Esophagus squamous epithelium (tissue), 5 donors: ENCODE data around the gene PEX5. TPM values are rescaled to one million over a fixed set of nuclear protein-coding genes. Genes with fewer than 3 reads are reported as not detected.

ENCODE experiments used
- DNase-seq: peaks from one replicate; lab custom pipeline; 2025; lab: John Stamatoyannopoulos, UW
- H3K27ac ChIP-seq, 4 donors: fragments of 200-600 bp; sonication (generic); one replicate each; pipeline ENCODE4 v1.5.1; 2016 to 2019; ENCODE audit warnings: mild to moderate bottlenecking in 1 of 4
- H3K27me3 ChIP-seq, 4 donors: fragments of 200-600 bp; sonication (generic); 1 replicate in 3 of 4; 2 replicates in 1 of 4; pipeline versions ENCODE4 v1.5.1 to v1.6.0; 2017 to 2021; ENCODE audit warnings: antibody characterized with exemption in 1 of 4
- H3K36me3 ChIP-seq, 3 donors: fragments of 200-600 bp; sonication (generic); one replicate each; pipeline ENCODE4 v1.5.1; 2016 to 2019
- H3K4me1 ChIP-seq, 3 donors: fragments of 200-600 bp; sonication (generic); one replicate each; pipeline ENCODE4 v1.5.1; 2017 to 2019
- H3K4me3 ChIP-seq, 4 donors: fragments of 200-600 bp; sonication (generic); 1 replicate in 3 of 4; 2 replicates in 1 of 4; pipeline ENCODE4 v1.5.1; 2016 to 2019; ENCODE audit warnings: mild to moderate bottlenecking in 2 of 4, moderate library complexity in 1 of 4
- H3K9me3 ChIP-seq, 3 donors: fragments of 200-600 bp; sonication (generic); one replicate each; pipeline ENCODE4 v1.5.1; 2016 to 2019
- POLR2A ChIP-seq, 4 donors: fragments of 450-650 bp; IDR thresholded peaks; one replicate each; pipeline ENCODE4 v1.6.1; 2017; ENCODE audit warnings: antibody characterized with exemption in 4 of 4, mild to moderate bottlenecking in 4 of 4, moderate library complexity in 3 of 4
- WGBS, 2 donors: methylation state at CpG; one replicate each; pipeline ENCODE4 v1.1.5; 2018; 5-methylcytosine and 5-hydroxymethylcytosine counted together
- intact Hi-C: fragments of 100-400 bp; cut with DNase I; formaldehyde crosslinking; loops from one replicate; pipeline ENCODE4 v1.15.0; 2022
- total RNA-seq, 4 donors: library from RNA; depleted of rRNA; stranded (reverse); fragments of >200 nt; gene quantifications; one replicate each; pipeline ENCODE4 v1.1.0, GENCODE V29; 2016
- TF ChIP-seq, protein P1 (sequence below), 6 experiments: fragments of 450-650 bp in 4 of 6; fragments of 200-600 bp in 2 of 6; sonication (generic) in 2 of 6; IDR thresholded peaks; one replicate each; pipeline ENCODE4 v1.5.1; 2016 to 2019; ENCODE audit warnings: antibody characterized with exemption in 6 of 6, mild to moderate bottlenecking in 4 of 6, moderate library complexity in 4 of 6
- donor health status: DM: yes; HTN: yes; CAD: no.

The PEX5 gene
- total RNA-seq, 4 donors from 2014 or later, result 15.5 to 38.1 (median 19.9) TPM

DNA sequence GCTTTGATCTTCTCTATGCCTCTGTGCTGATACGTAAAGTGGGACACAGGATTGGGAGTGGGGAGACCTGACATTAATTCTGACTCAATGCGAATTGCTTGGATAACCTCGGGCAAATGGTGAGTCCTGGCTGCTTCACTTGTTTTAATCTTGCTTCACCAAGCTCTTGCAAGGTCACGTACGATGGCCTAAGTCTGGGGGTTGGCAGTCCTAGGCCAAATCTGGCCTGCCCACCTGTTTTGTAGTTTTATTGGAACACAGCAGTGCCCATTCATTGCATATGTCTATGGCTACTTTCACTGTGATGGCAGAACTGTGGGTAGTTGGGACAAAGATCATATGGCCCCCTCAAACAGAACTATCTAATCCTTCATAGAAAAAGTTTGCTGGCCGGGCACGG lies 45.9 kb upstream of the PEX5 start:
- Histone ChIP-seq H3K4me3 (no peak overlapping the region), H3K4me1 (peaks cover 0 to 10% (median 0%) of the 10 kb centered on the region in 3 donors), H3K27me3 (no peaks in the 10 kb centered on the region), H3K9me3 (no peaks in the 10 kb centered on the region), H3K27ac (no peak overlapping the region), H3K36me3 (peaks cover 0 to 66% (median 4%) of the 10 kb centered on the region in 3 donors)
- TF ChIP-seq, protein P1, sequence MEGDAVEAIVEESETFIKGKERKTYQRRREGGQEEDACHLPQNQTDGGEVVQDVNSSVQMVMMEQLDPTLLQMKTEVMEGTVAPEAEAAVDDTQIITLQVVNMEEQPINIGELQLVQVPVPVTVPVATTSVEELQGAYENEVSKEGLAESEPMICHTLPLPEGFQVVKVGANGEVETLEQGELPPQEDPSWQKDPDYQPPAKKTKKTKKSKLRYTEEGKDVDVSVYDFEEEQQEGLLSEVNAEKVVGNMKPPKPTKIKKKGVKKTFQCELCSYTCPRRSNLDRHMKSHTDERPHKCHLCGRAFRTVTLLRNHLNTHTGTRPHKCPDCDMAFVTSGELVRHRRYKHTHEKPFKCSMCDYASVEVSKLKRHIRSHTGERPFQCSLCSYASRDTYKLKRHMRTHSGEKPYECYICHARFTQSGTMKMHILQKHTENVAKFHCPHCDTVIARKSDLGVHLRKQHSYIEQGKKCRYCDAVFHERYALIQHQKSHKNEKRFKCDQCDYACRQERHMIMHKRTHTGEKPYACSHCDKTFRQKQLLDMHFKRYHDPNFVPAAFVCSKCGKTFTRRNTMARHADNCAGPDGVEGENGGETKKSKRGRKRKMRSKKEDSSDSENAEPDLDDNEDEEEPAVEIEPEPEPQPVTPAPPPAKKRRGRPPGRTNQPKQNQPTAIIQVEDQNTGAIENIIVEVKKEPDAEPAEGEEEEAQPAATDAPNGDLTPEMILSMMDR (IDR thresholded peaks at IDR 0.05), result no peak
- no peak for TF ChIP-seq POLR2A (IDR thresholded peaks at IDR 0.05)
- intact Hi-C loops, result no loop called here
- 80 to 93% methylated on average over 7 of the region's 7 CpGs for WGBS, 2 donors
- DNase-seq, result no peak

DNA sequence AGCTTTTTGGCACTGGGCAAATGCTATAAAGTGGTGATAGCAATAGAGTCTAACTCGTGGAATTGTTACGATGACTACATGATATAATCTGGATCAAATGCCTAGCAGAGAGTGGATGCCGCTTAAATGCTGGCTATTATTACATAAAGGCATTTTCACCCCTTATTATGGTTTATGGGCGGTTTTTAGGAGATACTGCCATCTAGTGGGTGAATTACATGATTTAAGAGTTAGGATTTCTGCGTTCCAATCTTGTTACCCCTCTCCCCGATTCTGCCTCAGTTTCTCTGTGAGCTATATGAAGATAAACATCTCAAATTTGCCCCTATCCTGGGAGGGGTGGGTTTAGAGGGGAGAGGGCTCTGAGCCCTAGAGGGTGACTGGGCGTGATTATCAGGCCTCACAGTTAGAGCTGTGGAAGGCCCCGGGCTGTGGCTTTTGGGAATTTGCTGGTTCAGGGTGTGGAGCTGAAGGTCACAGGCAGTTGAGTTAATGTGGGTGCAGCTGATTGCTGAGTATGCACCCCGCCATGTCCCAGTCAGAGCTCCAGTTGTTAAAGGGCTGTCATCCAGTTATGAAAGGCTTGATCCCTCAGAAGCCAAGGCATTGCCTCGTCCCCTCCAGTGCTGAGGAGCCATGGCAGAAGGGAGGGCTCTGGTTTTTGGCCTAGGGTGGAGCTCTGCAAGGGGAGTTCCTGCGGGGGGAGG lies 44.9 kb upstream of the PEX5 start:
- no peak for DNase-seq
- intact Hi-C loops, result no loop called here

DNA sequence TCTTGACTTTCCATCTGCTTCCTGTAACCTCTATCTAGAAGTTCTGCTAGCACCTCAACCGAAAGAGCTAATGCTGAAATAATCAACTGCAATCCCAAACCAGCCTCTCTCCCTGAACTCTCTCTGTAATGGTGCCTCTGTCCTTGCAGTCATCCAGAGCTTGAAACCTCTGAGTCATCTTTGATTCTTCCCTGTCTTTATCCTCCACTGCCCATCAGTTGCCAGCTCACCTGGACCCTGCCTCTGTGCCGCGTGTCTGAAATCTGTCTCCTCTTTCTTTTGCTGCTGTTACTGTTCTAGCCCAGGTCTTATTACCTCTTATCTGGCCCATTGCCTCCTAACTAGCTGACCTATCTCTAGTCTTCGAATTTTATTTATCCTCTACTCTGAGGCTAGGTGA lies 43.8 kb upstream of the PEX5 start:
- 65 to 69% methylated on average over 4 of the region's 4 CpGs for WGBS, 2 donors
- peaks cover 0 to 10% (median 0%) of the 10 kb centered on the region in 3 donors for H3K4me1 ChIP-seq
- intact Hi-C loops, result no loop called here
- no peak overlapping the region for H3K4me3 ChIP-seq
- TF ChIP-seq, protein P1 (IDR thresholded peaks at IDR 0.05), result no peak
- no peak for TF ChIP-seq POLR2A (IDR thresholded peaks at IDR 0.05)
- H3K36me3 ChIP-seq, result peaks cover 0 to 69% (median 24%) of the 10 kb centered on the region in 3 donors
- no peaks in the 10 kb centered on the region for H3K9me3 ChIP-seq
- no peak overlapping the region for H3K27ac ChIP-seq
- no peak for DNase-seq
- no peaks in the 10 kb centered on the region for H3K27me3 ChIP-seq

More for the DNA sequence above, 44.9 kb upstream of the PEX5 start:
- TF ChIP-seq POLR2A (IDR thresholded peaks at IDR 0.05), result no peak
- TF ChIP-seq, protein P1 (IDR thresholded peaks at IDR 0.05), result peak; percentile 14 to 54 (median 33)
- Histone ChIP-seq H3K4me3 (no peak overlapping the region), H3K36me3 (peaks cover 0 to 67% (median 13%) of the 10 kb centered on the region in 3 donors), H3K27ac (peak overlapping the region in 1 of 4 donors; percentile 27), H3K27me3 (no peaks in the 10 kb centered on the region), H3K4me1 (peaks cover 0 to 10% (median 0%) of the 10 kb centered on the region in 3 donors), H3K9me3 (no peaks in the 10 kb centered on the region)
- 39% methylated on average over 9 of the region's 11 CpGs for WGBS, 2 donors

DNA sequence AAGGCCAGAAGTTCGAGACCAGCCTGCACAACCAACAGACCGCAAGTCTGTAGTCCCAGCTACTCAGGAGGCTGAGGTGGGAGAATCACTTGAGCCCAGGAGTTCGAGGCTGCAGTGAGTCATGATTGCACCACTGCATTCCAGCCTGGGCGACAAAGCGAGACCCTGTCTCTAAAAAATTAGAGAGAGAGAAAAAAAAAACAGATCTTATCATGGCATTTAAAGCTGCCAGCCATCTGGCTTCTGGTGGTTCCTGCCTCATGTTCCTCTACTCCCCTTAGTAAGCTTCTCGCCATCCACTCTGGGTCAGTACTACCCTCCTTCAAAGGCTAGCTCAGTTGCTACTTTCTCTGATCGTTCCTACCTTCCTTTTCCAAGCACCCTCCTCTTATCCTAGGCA lies 43.3 kb upstream of the PEX5 start:
- intact Hi-C loops, result no loop called here
- Histone ChIP-seq H3K4me1 (peaks cover 0 to 10% (median 0%) of the 10 kb centered on the region in 3 donors), H3K36me3 (peaks cover 0 to 69% (median 28%) of the 10 kb centered on the region in 3 donors), H3K9me3 (no peaks in the 10 kb centered on the region), H3K27ac (no peak overlapping the region), H3K4me3 (no peak overlapping the region), H3K27me3 (no peaks in the 10 kb centered on the region)
- DNase-seq, result no peak
- TF ChIP-seq, protein P1 (IDR thresholded peaks at IDR 0.05), result no peak
- TF ChIP-seq POLR2A (IDR thresholded peaks at IDR 0.05), result no peak
- 80 to 89% methylated on average over 5 to 7 of the region's 7 CpGs for WGBS, 2 donors

DNA sequence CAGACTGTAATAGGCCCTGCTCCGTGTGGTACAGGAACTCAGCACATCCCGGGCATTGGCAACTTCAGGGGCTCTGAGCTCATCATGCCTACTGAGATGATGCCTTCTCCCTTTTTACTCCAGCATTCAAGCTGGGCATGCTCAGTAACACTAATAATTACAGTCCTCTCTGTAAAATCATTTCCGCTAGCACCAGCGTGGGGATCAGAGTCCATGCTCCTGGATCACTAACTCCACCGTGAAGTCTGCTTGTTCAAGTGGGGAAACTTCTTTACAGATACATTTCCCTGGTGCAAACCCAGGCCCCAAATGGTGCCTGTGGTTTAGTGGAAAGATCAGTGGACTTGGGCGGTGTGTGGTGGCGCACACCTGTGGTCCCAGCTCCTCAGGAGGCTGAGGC lies 42.6 kb upstream of the PEX5 start:
- WGBS, 2 donors, result 94 to 100% methylated on average over 2 to 6 of the region's 7 CpGs
- DNase-seq, result no peak
- H3K27ac ChIP-seq, result no peak overlapping the region

More for the DNA sequence above, 42.6 kb upstream of the PEX5 start:
- peaks cover 0 to 10% (median 0%) of the 10 kb centered on the region in 3 donors for H3K4me1 ChIP-seq
- H3K9me3 ChIP-seq, result no peaks in the 10 kb centered on the region
- no peaks in the 10 kb centered on the region for H3K27me3 ChIP-seq
- intact Hi-C loops, result no loop called here
- H3K4me3 ChIP-seq, result no peak overlapping the region
- peaks cover 0 to 71% (median 28%) of the 10 kb centered on the region in 3 donors for H3K36me3 ChIP-seq
- TF ChIP-seq, protein P1 (IDR thresholded peaks at IDR 0.05), result no peak
- no peak for TF ChIP-seq POLR2A (IDR thresholded peaks at IDR 0.05)
